Mucosa of rectum (tissue), 2 donors: ENCODE results near the gene CAPN7.

Experiments
- H3K27ac ChIP-seq, 2 donors: one replicate each; pipeline ENCODE4 v1.7.0; 2013; ENCODE audit warnings: inconsistent platforms in 2 of 2, low read depth in 2 of 2, low read length in 2 of 2
- H3K27me3 ChIP-seq, 2 donors: one replicate each; pipeline ENCODE4 v1.7.0; 2013; ENCODE audit warnings: low read length in 2 of 2; ENCODE audit not compliant: control insufficient read depth in 2 of 2, insufficient read depth in 2 of 2
- H3K36me3 ChIP-seq, 2 donors: one replicate each; pipeline ENCODE4 v1.7.0; 2013; ENCODE audit warnings: low read length in 2 of 2; ENCODE audit not compliant: control insufficient read depth in 2 of 2, insufficient read depth in 2 of 2
- H3K4me1 ChIP-seq, 2 donors: one replicate each; pipeline ENCODE4 v1.7.0; 2013; ENCODE audit warnings: low read length in 2 of 2, mild to moderate bottlenecking in 1 of 2; ENCODE audit not compliant: control insufficient read depth in 2 of 2, insufficient read depth in 2 of 2
- H3K4me3 ChIP-seq, 2 donors: one replicate each; pipeline ENCODE4 v1.7.0; 2013; ENCODE audit warnings: low read length in 2 of 2
- H3K9ac ChIP-seq, 2 donors: one replicate each; pipeline ENCODE4 v1.7.0; 2013; ENCODE audit warnings: low read length in 2 of 2, low read depth in 1 of 2, mild to moderate bottlenecking in 1 of 2
- H3K9me3 ChIP-seq, 2 donors: one replicate each; pipeline ENCODE4 v1.7.0; 2013; ENCODE audit warnings: low read length in 2 of 2; ENCODE audit not compliant: control insufficient read depth in 2 of 2
- donor health status: healthy.
- donor health status: Normal muscosa, but diverticular disease.

Gene CAPN7

GRCh38 chr3:15281817-15282216 is 75.8 kb downstream of the CAPN7 start:
- Histone ChIP-seq H3K4me3 (no peak overlapping the region), H3K27ac (no peak overlapping the region), H3K27me3 (no peaks in the 10 kb centered on the region), H3K9me3 (no peaks in the 10 kb centered on the region), H3K36me3 (no peaks in the 10 kb centered on the region), H3K4me1 (peaks cover 0 to 9% of the 10 kb centered on the region in 2 donors), H3K9ac (no peak overlapping the region)

GRCh38 chr3:15283702-15284101 is 77.7 kb downstream of the CAPN7 start:
- H3K27ac ChIP-seq, result no peak overlapping the region

GRCh38 chr3:15284121-15284889 is 78.3 kb downstream of the CAPN7 start:
- no peaks in the 10 kb centered on the region for H3K9me3 ChIP-seq
- no peaks in the 10 kb centered on the region for H3K27me3 ChIP-seq
- no peaks in the 10 kb centered on the region for H3K36me3 ChIP-seq
- peaks cover 0 to 9% of the 10 kb centered on the region in 2 donors for H3K4me1 ChIP-seq
- no peak overlapping the region for H3K9ac ChIP-seq
- no peak overlapping the region for H3K27ac ChIP-seq
- no peak overlapping the region for H3K4me3 ChIP-seq

More at GRCh38 chr3:15283702-15284101, 77.7 kb downstream of the CAPN7 start:
- no peaks in the 10 kb centered on the region for H3K36me3 ChIP-seq
- H3K9ac ChIP-seq, result no peak overlapping the region
- H3K4me3 ChIP-seq, result no peak overlapping the region
- H3K4me1 ChIP-seq, result peaks cover 0 to 9% of the 10 kb centered on the region in 2 donors
- no peaks in the 10 kb centered on the region for H3K9me3 ChIP-seq
- H3K27me3 ChIP-seq, result no peaks in the 10 kb centered on the region

DNA sequence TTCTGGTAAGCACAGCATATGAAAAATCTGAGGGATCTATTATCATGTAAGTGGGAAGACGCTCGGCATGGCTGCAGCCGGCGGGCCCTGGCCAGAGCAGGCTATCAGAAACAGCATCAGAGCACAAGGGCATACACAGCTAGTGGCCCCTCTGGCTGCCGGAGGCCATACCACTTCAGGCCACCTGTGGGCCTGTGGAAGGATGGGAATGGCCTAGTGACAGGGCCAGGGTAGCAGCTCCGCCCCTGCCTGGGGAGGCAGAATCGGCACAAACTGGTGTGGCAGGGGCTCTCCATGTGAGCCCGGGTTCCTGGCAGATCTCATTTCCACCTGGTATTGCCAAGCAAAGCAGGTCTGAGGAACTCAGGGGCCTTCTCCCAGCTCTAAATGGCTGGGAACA is 80.0 kb downstream of the CAPN7 start:
- Histone ChIP-seq H3K9ac (no peak overlapping the region), H3K9me3 (no peaks in the 10 kb centered on the region), H3K4me1 (peaks cover 0 to 11% of the 10 kb centered on the region in 2 donors), H3K27ac (no peak overlapping the region), H3K4me3 (no peak overlapping the region), H3K27me3 (no peaks in the 10 kb centered on the region), H3K36me3 (no peaks in the 10 kb centered on the region)

- Histone ChIP-seq H3K4me1 (peaks cover 4 to 16% of the 10 kb centered on the region in 2 donors), H3K9ac (no peak overlapping the region)
Measured at GRCh38 chr3:15287565-15288330, 81.7 kb downstream of the CAPN7 start.

GRCh38 chr3:15288331-15289035 is 82.4 kb downstream of the CAPN7 start:
- Histone ChIP-seq H3K4me3 (no peak overlapping the region), H3K36me3 (no peaks in the 10 kb centered on the region), H3K27me3 (no peaks in the 10 kb centered on the region), H3K27ac (peak overlapping the region; percentile 11 to 39), H3K9me3 (no peaks in the 10 kb centered on the region), H3K4me1 (peaks cover 9 to 18% of the 10 kb centered on the region in 2 donors), H3K9ac (no peak overlapping the region)

More at GRCh38 chr3:15287565-15288330, 81.7 kb downstream of the CAPN7 start:
- Histone ChIP-seq H3K36me3 (no peaks in the 10 kb centered on the region), H3K4me3 (no peak overlapping the region), H3K9me3 (no peaks in the 10 kb centered on the region), H3K27me3 (no peaks in the 10 kb centered on the region), H3K27ac (peak overlapping the region; percentile 11 to 40)

DNA sequence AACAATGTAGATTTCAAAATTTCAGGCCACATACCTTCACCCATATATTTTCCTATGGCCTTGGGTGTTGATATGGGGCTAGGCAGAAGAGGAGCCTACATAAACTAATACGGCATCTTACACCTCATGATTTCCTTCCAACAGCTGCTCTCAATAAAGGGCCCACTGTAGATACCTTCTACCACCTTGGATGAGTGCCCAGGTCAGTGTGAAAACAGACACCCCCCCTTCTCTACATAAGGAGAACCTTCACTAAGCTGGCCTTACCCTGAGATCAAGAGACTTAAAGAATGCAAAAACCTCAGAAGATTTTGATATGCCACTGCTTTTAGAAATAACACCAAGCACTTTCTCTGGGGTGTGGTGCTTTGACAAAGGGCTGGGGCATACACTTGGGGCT is 83.6 kb downstream of the CAPN7 start:
- Histone ChIP-seq H3K36me3 (no peaks in the 10 kb centered on the region), H3K27ac (no peak overlapping the region), H3K4me1 (peaks cover 9 to 13% of the 10 kb centered on the region in 2 donors), H3K27me3 (no peaks in the 10 kb centered on the region), H3K9ac (no peak overlapping the region), H3K4me3 (no peak overlapping the region), H3K9me3 (no peaks in the 10 kb centered on the region)

DNA sequence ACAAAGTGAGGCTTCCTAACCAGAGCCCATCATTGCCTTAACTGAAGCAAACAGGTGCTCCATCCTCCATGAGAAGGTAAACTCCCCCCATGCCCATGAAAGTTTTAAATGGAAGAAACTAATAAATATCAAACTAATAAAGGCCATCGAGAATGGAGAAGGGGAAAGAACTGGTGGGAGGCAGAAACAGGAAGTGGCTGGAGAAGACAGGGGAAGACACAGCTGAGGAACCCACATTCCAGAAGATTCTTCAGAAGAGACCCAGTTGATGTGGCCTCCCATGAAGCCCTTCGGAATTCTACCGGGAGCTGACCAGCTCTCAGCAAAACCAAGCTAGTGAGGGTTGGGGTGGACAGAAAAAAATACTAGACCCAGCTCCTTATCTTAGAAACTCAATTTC is 84.7 kb downstream of the CAPN7 start:
- Histone ChIP-seq H3K4me3 (no peak overlapping the region), H3K9ac (no peak overlapping the region), H3K27me3 (no peaks in the 10 kb centered on the region), H3K9me3 (no peaks in the 10 kb centered on the region), H3K4me1 (peaks cover 9 to 12% of the 10 kb centered on the region in 2 donors), H3K36me3 (no peaks in the 10 kb centered on the region), H3K27ac (peak overlapping the region in 1 of 2 donors; percentile 53)

DNA sequence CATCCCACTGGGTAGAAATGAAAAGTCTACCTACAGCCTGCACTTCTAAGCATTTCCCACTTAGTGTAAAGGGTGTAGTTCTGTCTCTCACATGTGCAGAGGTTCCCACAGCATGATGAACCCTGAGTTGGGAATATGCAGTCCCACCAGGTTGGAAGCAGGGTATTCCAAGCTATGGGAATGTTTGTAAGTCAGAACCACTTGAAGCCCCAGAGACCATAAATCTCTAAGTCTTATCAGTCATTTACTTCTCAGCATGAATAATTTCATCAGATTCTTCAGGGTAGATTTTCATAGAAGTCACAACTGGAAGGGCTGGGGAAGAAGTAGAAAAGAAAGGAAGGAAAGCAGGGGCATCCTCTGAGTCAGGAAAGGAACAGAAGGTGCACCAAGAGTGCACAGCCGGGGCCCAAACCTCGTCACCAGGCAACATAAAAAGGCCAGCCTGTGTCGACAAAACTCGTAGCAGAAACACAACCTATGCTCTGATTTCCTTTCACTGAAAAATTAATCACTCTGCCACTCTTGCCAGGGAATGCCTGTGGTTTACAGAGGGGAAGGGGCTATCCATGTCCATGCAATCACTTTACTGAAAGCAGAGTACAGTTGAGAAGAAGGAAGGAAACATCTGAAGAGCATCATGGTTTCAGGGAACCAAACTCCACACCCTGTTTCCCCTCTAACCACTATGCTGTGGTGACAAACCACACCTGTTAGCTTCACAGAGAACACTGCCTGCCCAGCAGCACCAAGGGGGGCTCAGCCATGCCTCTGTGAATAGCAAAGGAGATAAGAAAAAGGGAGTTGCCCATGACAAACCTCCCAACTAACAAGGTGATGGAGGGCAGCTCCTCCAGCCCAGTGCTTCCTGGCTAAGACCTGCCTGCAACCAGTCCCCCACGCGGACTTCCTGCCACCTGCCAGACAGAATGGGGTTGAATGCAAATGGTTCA is 85.8 kb downstream of the CAPN7 start:
- Histone ChIP-seq H3K4me1 (peaks cover 9 to 12% of the 10 kb centered on the region in 2 donors), H3K27me3 (no peaks in the 10 kb centered on the region), H3K9me3 (no peaks in the 10 kb centered on the region), H3K4me3 (peak overlapping the region in 1 of 2 donors; percentile 14), H3K27ac (peak overlapping the region; percentile 51 to 56), H3K9ac (no peak overlapping the region), H3K36me3 (no peaks in the 10 kb centered on the region)
